HEK293 (cell line): ENCODE measurements around the gene NONO.

Experiments
- SALL2 ChIP-seq: fragments of 450-650 bp; formaldehyde crosslinking; IDR thresholded peaks from 2 replicates; pipeline ENCODE4 v1.5.0; 2017; ENCODE audit warnings: missing biosample characterization, mild to moderate bottlenecking, missing genetic modification characterization, borderline replicate concordance
- ZNF768 ChIP-seq: fragments of 450-650 bp; formaldehyde crosslinking; IDR thresholded peaks from 2 replicates; pipeline ENCODE4 v1.5.1; 2018; ENCODE audit warnings: missing biosample characterization, mild to moderate bottlenecking, missing genetic modification characterization

DNA sequence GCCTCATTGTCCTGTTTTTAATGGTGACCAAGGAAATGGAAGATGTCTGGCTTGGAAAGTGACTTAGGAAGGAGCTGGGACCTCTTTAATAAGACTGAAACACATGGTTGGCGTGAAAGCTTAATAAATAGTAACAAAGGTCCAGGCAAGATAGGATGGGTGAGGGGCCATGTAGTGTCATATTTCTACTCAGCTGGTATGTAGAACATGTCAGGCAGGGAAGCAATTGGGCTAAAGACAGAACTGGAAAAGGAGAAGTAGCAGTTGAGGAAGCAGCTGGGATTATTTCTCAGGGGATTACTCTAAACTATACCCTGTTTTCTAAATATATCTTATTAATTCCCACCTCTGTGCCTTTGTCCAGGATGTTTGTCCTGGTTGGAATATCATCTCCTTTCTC lies 36.7 kb downstream of the NONO start:
- TF ChIP-seq ZNF768 (tag by site-specific recombination) (no peak), SALL2 (no peak)
